Thyroid gland (tissue), 4 donors: ENCODE data around the gene GNG7.

ENCODE experiments used
- CTCF ChIP-seq, 6 experiments: fragments of 200-600 bp in 3 of 6; fragments of 450-650 bp in 3 of 6; sonication (generic) in 3 of 6; IDR thresholded peaks; one replicate each; pipeline ENCODE4 v1.5.1; 2016 to 2019; ENCODE audit warnings: antibody characterized with exemption in 6 of 6, mild to moderate bottlenecking in 2 of 6, inconsistent platforms in 1 of 6, moderate library complexity in 1 of 6
- POLR2A ChIP-seq, 2 donors: fragments of 450-650 bp; IDR thresholded peaks; one replicate each; pipeline ENCODE4 v1.6.1; 2017; ENCODE audit warnings: antibody characterized with exemption in 2 of 2, mild to moderate bottlenecking in 2 of 2, moderate library complexity in 1 of 2

- TF ChIP-seq CTCF (IDR thresholded peaks at IDR 0.05): peak in 4 of 6 experiments; percentile 46 to 55 (median 52)
- no peak for TF ChIP-seq POLR2A (IDR thresholded peaks at IDR 0.05)
Observed at GRCh38 chr19:2479556-2480194, 222.8 kb downstream of the GNG7 start.
